RCC 7860 (cell line): ENCODE results near the gene HSPG2.

Experiments used
- DNase-seq: peaks from one replicate; pipeline ENCODE4 v3.0.0-alpha.2; 2015; ENCODE audit warnings: low spot score
- FAIRE-seq: peaks from 2 replicates; lab custom pipeline; 2012; peaks lifted over from hg19 to GRCh38; lab: Jason Lieb, UNC

Gene HSPG2

DNA sequence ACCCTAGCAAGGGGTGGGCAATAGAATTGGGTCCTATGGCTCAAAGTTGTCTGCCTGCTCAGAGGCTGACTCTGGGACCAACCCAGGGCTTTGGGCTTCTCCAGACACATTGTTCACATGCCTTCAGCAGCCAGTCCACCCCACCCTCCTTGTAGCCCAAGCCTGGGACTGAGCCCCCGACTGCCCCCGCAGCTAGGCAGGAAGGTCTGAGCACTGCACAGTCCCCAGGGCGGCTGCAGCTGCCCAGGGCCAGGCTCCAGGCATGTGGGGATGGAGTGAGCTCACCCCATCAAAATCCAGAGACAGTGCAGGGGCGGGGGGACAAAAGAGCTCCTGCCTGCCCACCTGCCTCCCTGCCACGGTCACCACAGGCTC lies 35.6 kb downstream of the HSPG2 start:
- no peak for FAIRE-seq
- no peak for DNase-seq

DNA sequence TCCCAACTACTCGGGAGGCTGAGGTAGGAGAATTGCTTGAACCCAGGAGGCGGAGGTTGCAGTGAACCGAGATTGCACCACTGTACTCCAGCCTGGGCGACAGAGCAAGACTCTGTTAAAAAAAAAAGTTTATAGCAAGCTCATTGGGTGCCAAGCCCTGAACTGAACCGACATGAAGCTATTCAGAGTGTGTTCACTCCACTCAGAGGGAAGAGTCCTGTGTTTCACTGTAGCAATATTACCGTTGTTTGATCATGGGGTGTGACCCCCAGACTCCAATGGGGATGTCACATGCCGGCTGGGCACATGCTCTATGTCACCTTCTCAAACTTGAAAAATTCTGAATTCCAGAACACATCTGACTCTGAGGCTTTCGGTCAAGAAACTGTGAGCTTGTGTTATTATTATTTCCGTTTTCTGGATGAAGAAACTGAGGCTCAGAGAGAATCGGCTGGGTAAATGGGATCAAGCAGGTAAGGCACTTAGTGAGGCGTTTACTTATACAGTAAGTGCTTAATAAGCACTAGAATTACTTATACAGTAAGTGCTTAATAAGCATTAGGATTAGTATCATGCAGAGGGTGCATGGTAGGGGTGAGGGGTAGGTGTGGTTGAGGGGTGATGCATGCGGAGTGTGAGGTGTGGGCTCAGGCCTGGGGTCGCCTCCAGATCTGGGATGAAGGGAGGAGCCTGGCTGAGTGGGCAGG lies 36.2 kb downstream of the HSPG2 start:
- FAIRE-seq: no peak
- DNase-seq: no peak

DNA sequence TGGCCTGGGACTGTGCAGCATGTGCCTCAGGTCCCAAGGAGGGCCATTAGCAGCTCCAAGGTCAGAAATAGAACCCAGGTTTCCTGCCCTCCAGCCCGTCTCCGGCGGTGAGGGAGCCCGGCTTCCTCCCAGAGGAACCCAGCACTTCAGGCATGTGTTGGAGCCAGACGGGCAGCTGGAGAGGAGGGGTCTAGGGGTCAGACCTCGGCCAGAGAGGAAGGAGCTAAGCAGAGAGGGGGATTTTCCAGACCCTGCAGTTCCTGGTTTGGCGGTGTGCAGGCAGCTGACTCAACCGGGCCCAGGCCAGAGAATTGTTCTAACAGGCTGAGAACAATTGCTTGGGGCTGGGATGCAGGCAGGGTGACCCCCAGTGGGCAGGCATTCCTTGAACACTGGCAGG lies 37.1 kb downstream of the HSPG2 start:
- DNase-seq (no peak), FAIRE-seq (no peak)

DNA sequence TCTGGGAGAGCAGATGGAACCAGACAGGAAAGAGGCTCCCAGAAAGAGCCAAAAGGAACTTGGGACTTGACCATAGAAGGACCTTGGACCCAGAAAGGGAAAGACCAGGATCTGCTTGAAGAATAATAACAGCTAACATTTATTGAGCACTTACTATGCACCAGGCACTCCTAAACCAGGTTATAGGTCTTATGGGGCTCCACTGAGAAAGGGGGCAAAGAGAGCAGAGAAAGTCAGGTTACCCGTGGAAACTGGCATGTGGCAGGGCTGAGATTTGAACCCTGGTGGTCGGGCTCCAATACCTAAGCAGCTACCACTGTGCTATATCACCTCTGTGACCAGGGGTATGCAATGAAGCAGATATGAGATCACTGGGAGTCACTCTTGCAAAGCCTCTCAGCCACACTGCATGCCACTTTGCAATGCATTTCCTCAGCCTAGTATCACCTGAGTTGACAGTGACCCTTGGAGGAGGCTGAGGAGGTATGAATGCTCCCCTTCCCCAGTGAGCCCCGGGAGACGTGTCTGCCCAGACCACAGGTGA lies 37.8 kb downstream of the HSPG2 start:
- no peak for DNase-seq
- no peak for FAIRE-seq

DNA sequence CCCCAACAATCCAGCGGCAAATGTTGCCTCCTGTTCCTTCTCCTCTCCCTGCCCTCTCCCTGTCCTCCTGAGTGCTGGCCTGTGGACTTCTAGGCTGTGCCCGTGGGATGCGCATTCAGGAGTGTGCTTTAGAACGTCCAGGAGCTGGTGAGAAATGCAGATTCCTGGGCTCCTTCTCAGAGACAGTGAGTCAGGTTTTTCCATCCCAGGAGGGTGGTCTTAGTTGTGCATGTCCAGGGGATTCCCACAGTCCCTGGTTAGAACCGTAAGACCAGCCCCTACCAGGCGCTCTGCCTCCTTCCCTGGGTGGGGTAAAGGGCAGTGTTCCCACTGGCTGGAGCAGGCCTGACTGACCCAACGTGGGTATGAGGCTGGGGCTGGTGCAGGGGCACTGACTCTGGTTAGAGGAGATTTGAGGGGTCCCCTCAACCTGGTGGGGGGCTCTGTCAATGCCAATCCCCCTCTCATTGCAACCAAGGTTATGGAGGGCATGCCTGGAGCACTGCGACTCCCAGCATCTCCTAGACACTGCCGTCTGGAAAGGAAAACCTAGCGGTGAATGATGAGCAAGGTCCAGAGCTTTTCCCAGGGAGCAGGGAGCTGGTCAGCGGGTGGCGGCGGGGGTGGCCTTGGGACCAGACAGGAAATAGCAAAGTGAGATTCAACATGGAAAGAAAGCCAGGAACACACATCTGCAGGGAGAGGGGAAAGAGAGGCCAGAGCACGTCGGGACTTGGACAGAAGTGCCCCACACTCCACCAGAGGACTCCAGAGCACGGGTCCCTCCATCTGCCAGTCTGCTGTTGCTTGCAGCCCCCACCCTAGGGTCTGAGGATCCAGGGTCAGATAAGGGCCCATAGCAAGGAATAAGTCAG lies 38.5 kb downstream of the HSPG2 start:
- FAIRE-seq: no peak

DNA sequence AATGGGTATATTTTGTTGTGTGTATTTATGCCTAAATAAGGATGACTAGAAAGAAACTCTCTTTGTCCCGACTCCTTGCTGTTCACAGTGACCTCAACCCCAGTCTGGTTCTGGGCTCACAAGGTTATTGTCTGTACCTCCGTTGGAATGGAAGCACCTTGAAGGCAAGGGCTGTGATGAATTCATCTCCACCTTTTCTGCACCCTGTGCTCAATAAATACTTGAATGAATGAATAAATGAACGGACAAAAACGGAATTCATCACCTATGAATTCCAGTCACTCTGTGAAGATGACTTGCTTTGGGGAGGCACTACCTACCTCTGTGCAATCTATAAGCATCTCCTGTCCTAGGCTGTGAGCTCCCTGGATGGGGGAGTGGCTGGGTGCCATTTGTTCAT lies 39.3 kb downstream of the HSPG2 start:
- no peak for DNase-seq

More for the DNA sequence above, 38.5 kb downstream of the HSPG2 start:
- DNase-seq: no peak

DNA sequence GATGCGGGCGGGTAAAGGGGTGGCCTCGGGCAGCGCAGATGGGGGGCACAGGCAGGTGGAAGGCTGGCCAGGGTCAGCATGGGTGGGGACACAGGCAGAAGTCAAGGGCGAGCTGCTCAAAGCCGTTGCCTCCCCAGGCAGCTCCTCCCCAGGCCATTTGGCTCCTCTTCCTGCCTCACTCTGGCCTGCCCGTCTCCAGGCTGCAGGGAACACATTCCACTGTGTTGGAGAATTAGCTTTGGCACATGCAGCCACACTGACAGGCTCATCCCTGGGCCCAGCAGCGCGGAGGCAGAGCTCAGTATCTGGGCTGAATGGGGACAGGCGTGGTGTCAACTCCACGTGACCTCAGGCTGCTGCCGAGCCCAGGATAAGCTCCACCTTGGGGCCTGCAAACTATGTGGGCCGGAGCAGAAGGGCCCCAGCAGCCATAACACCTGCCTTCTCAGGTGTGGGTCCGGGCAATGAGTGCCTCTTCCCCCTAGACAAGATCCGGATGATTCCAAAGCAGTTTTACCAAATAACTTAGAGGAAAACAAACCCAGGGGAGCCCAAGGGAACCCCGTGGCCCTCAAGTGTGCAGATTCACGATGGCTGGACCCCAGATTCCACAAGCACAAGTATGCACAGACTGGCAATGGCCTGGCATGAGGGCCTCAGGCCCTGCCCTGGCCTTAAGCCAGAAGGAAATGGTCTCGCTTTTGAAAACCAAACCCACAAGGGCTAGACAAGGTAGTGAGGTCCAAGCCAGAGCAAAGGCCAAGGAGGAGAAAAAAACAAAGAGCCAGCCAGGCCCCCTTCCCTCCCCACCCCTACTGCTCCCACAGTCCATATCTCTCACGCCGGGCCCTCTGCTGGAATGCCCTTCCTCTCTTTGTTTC lies 40.2 kb downstream of the HSPG2 start:
- DNase-seq (no peak), FAIRE-seq (no peak)

More for the DNA sequence above, 39.3 kb downstream of the HSPG2 start:
- no peak for FAIRE-seq

DNA sequence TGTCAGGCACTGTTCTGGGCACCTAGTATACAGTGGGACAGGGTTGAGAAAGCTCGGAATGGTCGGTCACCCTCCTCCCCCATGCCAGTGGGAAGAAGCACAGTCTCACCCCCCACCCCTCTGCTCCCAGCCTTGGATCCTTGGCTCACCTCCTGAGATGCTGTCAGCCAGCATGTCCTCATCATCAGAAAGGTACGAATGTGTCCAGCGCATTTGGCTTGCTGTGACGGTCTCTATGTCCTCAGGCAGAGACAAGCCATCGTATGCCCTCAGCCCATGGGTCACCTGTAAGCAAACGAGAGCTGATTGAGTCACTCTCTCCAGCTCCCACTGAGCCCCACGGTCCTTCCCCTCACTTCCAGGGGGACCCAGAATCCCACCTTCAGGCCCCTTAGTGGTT lies 41.1 kb downstream of the HSPG2 start:
- FAIRE-seq: no peak
- no peak for DNase-seq

DNA sequence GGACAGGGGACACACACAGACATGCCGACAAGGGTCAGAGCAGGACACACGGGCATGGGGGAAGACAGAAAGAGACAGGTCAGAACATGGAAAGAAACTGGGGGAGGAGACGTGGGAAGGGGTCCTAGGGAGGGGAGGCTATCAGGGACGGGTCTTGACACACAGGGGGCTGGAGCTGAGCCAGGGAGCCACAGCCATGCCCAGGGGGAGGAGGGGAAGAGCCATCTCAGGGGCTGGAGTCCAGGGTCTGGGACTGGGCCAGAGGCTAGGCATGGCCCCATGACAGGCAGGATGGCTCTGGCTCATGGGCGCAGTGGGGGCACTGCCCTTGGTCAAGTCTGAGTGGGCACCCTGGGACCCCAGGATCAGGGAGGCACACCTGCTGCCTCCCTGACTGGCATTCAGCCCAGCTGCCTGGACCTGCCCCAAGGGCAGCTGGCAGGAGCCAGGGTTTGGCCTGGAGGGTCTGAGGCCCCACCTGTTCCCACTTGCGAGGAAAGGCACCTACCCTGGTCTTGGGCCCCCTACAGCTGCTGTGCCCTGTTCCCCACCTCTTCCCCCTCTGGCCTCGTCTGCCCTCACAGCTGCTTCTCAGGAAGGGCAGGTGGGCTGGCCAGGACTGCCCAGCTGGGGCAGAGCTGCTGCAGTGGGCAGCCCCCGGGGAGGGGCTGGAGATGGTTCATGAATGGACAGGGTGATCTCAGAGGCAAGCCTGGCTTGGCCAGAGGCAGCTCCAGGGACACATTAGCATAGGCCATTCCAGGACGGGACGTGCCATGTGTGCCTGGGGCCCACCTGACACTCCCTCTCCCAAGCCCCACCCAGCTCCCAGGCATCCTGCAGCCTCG lies 42.9 kb downstream of the HSPG2 start:
- no peak for DNase-seq
- FAIRE-seq: no peak

DNA sequence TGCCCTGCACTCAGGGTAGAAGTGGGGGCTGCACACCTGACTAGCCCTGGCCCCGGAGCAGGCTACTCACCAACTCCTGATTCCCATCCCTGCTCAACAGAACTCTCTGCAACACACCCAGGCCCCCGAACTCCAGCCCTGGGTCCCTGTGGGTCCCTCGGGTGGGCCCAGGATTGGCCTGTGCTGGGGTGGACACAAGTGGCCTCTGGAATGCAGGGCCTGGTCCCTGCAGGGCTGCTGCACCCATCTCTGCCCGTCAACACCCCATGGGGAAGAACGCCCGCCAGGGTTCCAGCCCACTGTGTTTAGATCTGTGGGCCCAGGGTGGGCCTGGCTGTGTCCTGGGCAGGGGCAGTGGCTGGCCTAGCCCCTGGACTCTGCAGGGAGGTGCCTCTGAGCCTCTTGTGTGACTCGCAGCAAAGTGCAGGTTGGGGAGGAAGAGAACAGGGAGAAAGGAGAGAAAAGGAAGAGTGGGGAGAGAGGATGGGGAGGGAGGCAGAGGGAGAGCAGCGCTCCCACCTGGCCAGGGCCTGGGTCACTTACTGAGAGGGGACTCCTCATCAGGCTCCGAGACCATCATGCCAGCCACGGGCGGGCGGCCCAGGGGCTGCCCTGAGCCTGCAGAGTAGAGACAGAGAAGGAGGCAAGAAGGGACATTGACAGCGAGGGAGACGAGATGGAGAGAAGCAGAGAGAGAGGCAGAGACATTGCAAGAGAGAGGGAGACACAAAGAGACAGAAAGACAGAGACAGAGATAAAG lies 43.9 kb downstream of the HSPG2 start:
- DNase-seq (no peak), FAIRE-seq (no peak)

DNA sequence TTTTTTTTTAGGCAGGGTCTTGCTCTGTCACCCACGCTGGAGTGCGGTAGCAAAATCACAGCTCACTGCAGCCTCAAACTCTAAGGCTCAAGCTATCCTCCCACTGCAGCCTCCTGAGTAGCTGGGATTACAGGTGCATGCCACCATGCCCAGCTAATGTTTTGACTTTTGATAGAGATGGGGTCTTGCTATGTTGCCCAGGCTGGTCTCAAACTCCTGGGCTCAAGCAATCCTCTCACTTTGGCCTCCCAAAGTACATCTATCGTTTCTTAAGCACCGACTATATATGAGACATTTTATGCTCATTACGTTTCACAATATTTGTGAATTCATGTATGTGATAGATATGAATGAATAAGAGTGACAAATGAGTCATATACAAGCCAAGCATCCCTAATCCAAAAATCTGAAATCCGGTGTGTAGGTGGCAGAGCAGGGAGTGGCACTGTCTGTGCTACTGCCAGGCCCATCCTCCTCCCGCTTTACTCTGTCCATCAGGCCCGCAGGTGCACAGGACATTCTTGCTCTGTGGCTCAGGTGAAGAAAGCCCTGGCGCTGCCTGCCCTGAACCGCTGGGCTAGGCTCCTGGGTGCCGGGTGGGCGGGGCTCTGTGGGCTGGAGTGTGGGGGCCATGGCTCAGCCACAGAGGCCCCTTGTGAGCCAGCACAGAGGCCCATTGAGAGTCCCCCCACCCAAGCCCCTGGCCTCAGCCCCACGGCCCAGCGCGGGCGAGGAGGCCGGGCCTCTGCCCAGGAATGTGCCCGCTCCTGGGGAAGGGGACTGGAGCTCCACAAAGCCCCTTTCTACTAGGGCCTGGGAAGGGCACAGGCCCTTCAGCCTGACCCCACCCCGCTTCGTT lies 45.3 kb downstream of the HSPG2 start:
- no peak for DNase-seq
- no peak for FAIRE-seq

DNA sequence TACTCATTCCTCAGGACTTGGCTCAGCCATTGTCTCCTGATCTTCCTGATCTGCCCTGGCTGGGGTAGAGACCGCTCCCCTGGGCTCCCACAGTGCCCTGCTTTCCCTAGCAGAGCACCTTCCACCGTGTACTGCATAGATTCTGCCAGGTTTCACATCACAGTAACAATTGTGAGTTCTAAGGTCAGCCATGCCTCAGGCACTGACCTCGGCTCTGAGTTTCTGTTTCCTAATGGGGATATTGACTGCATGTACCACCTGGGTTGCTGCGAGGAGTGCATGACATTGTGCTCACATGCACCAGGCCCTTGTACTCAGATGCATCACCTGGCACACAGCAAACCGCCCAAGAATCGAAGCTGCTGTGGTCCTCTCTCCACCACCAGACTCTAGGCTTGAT lies 46.0 kb downstream of the HSPG2 start:
- no peak for DNase-seq
- no peak for FAIRE-seq

DNA sequence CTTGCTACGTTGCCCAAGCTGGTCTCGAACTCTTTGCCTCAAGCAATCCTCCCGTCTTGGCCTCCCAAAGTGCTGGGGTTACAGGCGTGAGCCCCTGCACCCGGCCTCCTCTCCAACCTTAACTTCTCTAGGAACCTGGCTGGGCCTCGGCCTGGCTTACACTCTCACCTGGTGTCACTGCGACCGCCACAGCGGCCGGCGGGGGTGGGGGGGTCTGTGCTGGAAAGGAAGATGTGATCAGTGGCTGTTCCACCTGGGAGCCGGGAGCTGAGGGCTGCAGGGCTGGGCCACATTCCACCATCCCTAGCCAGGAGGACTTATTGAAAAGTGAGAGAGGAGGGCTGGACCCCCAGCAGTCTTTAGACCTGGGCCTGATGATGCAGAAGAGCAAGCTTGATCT lies 48.6 kb downstream of the HSPG2 start:
- DNase-seq (no peak), FAIRE-seq (no peak)

DNA sequence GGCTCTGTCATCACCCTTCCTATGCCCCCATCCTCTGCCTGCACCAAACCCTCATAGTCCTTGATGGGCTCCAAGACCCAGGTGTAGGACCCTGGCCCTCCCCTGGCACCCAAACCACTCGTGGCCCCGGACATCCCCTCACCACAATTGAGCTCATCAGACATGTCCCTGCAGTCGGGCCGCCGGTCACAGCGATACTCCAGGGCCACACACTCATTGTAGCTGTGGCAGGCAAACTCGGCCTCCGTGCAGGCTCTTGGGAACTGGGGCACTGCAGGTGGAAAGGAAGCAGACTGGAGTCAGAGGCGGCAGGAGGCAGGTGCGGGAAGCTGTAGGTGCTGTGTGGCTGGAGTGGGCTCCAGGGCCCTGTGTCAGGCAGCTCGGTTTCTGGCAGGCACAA lies 49.3 kb downstream of the HSPG2 start:
- FAIRE-seq (no peak), DNase-seq (no peak)

DNA sequence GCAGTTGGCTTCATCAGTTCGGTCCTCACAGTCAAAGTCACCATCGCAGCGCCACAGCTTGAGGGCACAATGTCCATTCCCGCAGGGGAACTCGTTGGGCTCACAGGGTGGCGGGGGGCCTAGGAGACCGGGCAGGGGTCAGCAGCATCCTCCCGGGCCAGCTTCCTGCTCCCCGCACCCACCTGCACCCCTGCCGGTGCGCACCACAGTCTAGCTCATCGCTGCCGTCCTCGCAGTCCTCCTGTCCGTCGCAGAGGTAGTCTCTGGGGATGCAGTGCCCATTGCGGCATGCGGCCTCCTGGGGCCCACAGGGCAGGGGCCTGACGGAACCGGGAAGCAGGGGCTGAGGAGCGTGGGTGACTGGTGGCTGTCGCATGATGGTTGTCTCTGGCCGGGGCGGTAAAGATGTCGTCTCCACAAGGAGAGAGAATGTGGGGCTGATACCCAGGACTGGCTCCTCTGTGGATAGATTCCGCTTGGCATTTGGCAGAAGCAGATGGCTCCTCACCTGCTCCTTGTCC lies 49.8 kb downstream of the HSPG2 start:
- DNase-seq: no peak
- no peak for FAIRE-seq

DNA sequence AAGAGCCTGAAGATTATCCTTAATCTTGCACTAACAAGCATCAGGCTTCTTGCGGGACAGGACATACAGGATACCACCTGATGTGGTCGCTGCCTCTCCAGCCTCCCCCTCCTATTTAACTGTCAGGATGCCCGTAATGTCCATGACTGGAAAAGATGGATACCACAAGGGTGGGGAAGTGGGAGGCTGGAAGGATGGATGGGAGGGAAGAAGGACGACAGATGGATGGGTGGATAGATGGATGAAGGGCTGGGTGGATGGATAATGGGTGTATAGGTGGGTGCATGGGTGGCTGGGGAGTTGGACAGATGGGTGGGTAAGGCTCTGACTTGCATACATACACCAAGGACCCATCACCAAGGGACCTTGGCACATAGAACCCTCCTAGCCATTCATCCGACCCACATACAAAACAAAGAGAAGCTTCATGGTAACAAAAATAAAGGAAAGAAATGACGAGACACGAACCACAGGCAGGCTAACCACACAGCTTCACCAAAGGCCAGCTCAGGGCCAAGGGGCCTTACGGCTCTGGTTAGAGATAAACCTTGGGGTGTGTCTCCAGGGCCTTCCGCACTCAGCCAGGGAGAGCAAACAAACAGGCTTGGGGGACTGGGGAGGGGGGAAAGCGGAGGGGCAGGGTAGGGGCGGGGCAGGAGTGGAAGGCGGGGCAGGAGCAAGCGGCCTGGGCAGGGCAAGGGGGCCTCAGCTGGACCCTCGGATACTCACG lies 50.5 kb downstream of the HSPG2 start:
- DNase-seq: no peak
- FAIRE-seq: no peak

DNA sequence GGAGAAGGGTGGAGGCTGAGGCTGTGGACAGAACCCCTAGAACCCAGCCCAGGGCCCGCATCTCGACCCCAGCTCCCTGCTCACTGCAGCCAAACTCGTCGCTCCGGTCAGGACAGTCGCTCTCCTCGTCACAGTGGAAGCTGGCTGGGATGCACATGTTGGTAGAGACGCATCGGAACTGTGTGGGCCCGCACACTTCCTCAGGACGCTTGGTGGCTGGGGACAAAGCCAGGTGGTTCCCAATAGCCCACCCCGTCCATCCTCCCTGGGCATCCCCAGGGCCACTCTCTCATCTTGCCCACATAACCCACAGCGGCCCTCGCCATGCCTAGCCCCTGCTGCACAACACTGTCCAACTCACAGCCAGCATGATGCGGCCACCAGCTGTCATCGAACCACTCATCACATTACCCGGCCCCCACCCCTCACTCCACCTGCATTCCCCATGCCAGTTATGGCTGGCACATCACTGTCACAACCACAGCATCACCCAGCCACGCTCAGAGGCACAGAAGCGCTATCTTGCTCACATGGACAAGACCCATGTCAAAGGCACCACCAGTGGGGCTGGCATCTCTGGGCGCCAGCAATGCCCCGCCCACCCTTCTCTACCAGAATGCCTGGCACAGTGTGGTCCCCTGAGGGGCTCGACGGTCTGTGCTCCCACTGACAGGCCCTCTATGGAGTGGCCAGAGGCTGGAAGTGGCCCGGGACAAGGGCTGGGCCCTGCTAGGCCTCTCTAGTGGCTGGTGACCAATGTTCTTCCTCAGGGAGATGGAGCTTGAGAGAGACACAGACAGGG lies 51.7 kb downstream of the HSPG2 start:
- DNase-seq (no peak), FAIRE-seq (no peak)
